K562 (cell line): ENCODE results near the gene NLGN2. TPM values are rescaled to one million over a fixed set of nuclear protein-coding genes. Genes with fewer than 3 reads are reported as not detected.

Source experiments
- ATAC-seq: fragments of 200-7000 bp; cut with Tn5 transposase; 3 replicates; pipeline ENCODE4 v1.9.1; 2020; ENCODE audit warnings: moderate library complexity
- BruUV-seq: library from RNA; stranded (reverse); fragments of 400-500 nt; replicated peaks from 2 replicates; lab custom pipeline; 2021; lab: Mats Ljungman, UMichigan
- CTCF ChIA-PET: fragments of 300-600 bp; formaldehyde crosslinking; extraction: SDS; loops from one replicate; lab custom pipeline; 2021; ENCODE audit warnings: low intra/inter-chr PET ratio; lab: Yijun Ruan, JAX
- POLR2A ChIA-PET: fragments of 300-600, 350-650 bp; sonication (Branson Sonifier 250); formaldehyde crosslinking; extraction: SDS; loops from one replicate; lab custom pipeline; 2021; ENCODE audit warnings: antibody characterized with exemption, inconsistent platforms; lab: Yijun Ruan, JAX
- DNase-seq, 4 experiments: peaks; one replicate each; pipeline versions ENCODE4 v3.0.0 to v3.0.0-alpha.2; 2011 to 2018; ENCODE audit warnings: low spot score in 3 of 4, mixed read lengths in 3 of 4; ENCODE audit errors: extremely low read depth in 1 of 4
- FAIRE-seq: peaks from 2 replicates; lab custom pipeline; 2011; peaks lifted over from hg19 to GRCh38; lab: Jason Lieb, UNC
- H2AFZ ChIP-seq: 2 replicates; pipeline ENCODE4 v1.6.0; 2011; ENCODE audit warnings: low read depth, low read length, control low read depth, inconsistent platforms
- H3K27ac ChIP-seq: fragments of 200-600 bp; 3 replicates; pipeline ENCODE4 v1.8.0; 2011; ENCODE audit warnings: low read depth, mild to moderate bottlenecking, control low read depth, inconsistent platforms, low read length, moderate library complexity, mixed read lengths; ENCODE audit errors: extremely low read depth
- H3K27me3 ChIP-seq, 2 experiments: fragments of 300-600 bp in 1 of 2; 2 replicates in 1 of 2; 3 replicates in 1 of 2; pipeline versions ENCODE4 v1.6.0 to v1.8.0; 2011; ENCODE audit warnings: inconsistent platforms in 2 of 2, low read length in 2 of 2, mild to moderate bottlenecking in 1 of 2, mixed read lengths in 1 of 2, moderate library complexity in 1 of 2; ENCODE audit not compliant: control insufficient read depth in 2 of 2, insufficient read depth in 2 of 2
- H3K36me3 ChIP-seq: fragments of 300-600 bp; 3 replicates; pipeline ENCODE4 v1.8.0; 2011; ENCODE audit warnings: mild to moderate bottlenecking, low read length, inconsistent platforms; ENCODE audit not compliant: control insufficient read depth, insufficient read depth
- H3K4me1 ChIP-seq, 2 experiments: fragments of 200-600 bp in 1 of 2; replicated peaks in 1 of 2; 2 replicates in 1 of 2; 3 replicates in 1 of 2; pipeline versions ENCODE4 v1.5.1 to v1.8.0; 2011; ENCODE audit warnings: inconsistent platforms in 2 of 2, low read length in 2 of 2, mild to moderate bottlenecking in 1 of 2, mixed read lengths in 1 of 2, moderate library complexity in 1 of 2; ENCODE audit not compliant: control insufficient read depth in 2 of 2, insufficient read depth in 2 of 2
- H3K4me2 ChIP-seq: 2 replicates; pipeline ENCODE4 v1.6.1; 2011; ENCODE audit warnings: low read length, control low read depth, inconsistent platforms, mixed read lengths; ENCODE audit not compliant: insufficient read depth
- H3K4me3 ChIP-seq: fragments of 200-600 bp; sonication (generic), shearing (Covaris generic); 2 replicates; pipeline ENCODE4 v1.5.1; 2016; ENCODE audit warnings: control low read depth, inconsistent platforms
- H3K79me2 ChIP-seq: fragments of 200-600 bp; 3 replicates; pipeline ENCODE4 v1.8.0; 2011; ENCODE audit warnings: low read length, inconsistent platforms; ENCODE audit not compliant: control insufficient read depth, insufficient read depth
- H3K9ac ChIP-seq, 2 experiments: 2 replicates each; pipeline versions ENCODE4 v1.6.0 to v1.6.1; 2011; ENCODE audit warnings: low read depth in 2 of 2, low read length in 2 of 2, control low read depth in 1 of 2, inconsistent platforms in 1 of 2, mild to moderate bottlenecking in 1 of 2, mixed read lengths in 1 of 2; ENCODE audit not compliant: insufficient read depth in 1 of 2
- H3K9me1 ChIP-seq: one replicate; pipeline ENCODE4 v1.6.0; 2011; ENCODE audit warnings: inconsistent platforms, mild to moderate bottlenecking, low read length, moderate library complexity; ENCODE audit not compliant: control insufficient read depth, insufficient read depth
- H3K9me3 ChIP-seq: replicated peaks from 2 replicates; pipeline ENCODE4 v1.5.1; 2011; ENCODE audit warnings: low read depth, low read length, inconsistent platforms; ENCODE audit not compliant: control insufficient read depth, insufficient read depth
- H4K20me1 ChIP-seq: replicated peaks from 2 replicates; pipeline ENCODE4 v1.6.1; 2011; ENCODE audit warnings: low read length, inconsistent platforms, mixed read lengths; ENCODE audit not compliant: control insufficient read depth, insufficient read depth
- RBM25 ChIP-seq: fragments of 200-400 bp; formaldehyde crosslinking; IDR thresholded peaks from 2 replicates; pipeline ENCODE4 v1.6.1; 2018; ENCODE audit warnings: low read length, low read depth, moderate library complexity; ENCODE audit not compliant: severe bottlenecking
- ZNF121 ChIP-seq: sonication (generic); formaldehyde crosslinking; conservative IDR thresholded peaks from 2 replicates; pipeline ENCODE4 v1.8.0; 2022; ENCODE audit warnings: missing genetic modification reagents
- WGBS: fragments of 100-300 bp; shearing (Covaris generic); methylation state at CpG from one replicate; pipeline ENCODE4 v1.1.6; 2016; ENCODE audit warnings: low coverage, mixed read lengths; ENCODE audit not compliant: insufficient coverage; ENCODE audit errors: missing lambda C conversion rate; 5-methylcytosine and 5-hydroxymethylcytosine counted together
- in situ Hi-C: fragments of 300-500 bp; cut with MboI; formaldehyde crosslinking; loops from 4 replicates; pipeline ENCODE4 v1.15.0; 2018; ENCODE audit warnings: inconsistent platforms, mixed read lengths
- intact Hi-C: fragments of 100-400 bp; cut with micrococcal nuclease; formaldehyde crosslinking; loops from 2 replicates; pipeline ENCODE4 v1.14.2; 2022
- polyA plus RNA-seq, 8 experiments: library from polyadenylated mRNA; depleted of rRNA in 4 of 8; stranded (reverse) in 5 of 8; unstranded in 3 of 8; fragments of >200 nt; fragmentation: Nextera tagmentation in 2 of 8; fragmentation: Illumina TruSeq in 1 of 8; extraction: Ambion mirVana in 2 of 8; extraction: Trizol in 1 of 8; gene quantifications; 2 replicates each; pipeline versions ENCODE4 v1.2.1 to v1.2.3, GENCODE V29; 2011 to 2014; ENCODE audit warnings: inconsistent platforms in 1 of 8, missing spikeins in 1 of 8
- total RNA-seq, 7 experiments: library from RNA; depleted of rRNA in 6 of 7; stranded (reverse); fragments of >200 nt in 6 of 7; fragmentation: Illumina TruSeq in 2 of 7; extraction: Trizol in 2 of 7; gene quantifications; 2 replicates each; pipeline versions ENCODE4 v1.2.1 to v1.2.3, GENCODE V29; 2011 to 2021; ENCODE audit warnings: low replicate concordance in 1 of 7
- TF ChIP-seq, protein P1 (sequence below): fragments of 250-450 bp; sonication (Bioruptor Pico); IDR thresholded peaks from 2 replicates; pipeline ENCODE4 v1.9.0; 2021; ENCODE audit warnings: mild to moderate bottlenecking, inconsistent platforms

NLGN2 gene
- total and polyA plus RNA-seq, 9 of the 15 experiments (the other 6 are each of a cell fraction or from before 2014, with no cell fraction given), result 0.11 to 7.8 (median 0.77) TPM

DNA sequence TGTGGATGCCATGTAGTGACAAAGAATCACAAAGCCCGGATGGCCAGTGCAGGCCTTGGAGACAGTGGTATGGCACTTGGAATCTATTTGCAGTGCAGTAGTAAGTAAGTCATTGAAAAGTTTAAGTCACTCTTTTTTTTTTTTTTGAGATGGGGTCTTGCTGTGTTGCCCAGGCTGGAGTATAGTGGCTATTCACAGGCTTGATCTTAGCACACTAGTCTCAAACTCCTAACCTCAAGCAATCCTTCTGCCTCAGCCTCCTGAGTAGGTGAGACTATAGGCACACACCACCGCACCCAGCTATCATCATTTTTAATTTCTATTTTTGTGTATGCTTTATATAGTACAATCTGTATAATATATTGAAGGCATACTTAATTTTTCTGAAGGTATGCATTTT lies 9.0 kb upstream of the NLGN2 start:
- POLR2A ChIA-PET, result interaction anchor here (0.8 to 1.2 kb wide), 2 partner anchors 12 to 78 kb away, joined by 3 read pairs; no protein-coding TSS in a partner anchor
- CTCF ChIA-PET, result no interaction called here

More for the DNA sequence above, 9.0 kb upstream of the NLGN2 start:
- no peaks in the 10 kb centered on the region for H4K20me1 ChIP-seq
- H3K4me3 ChIP-seq, result no peak overlapping the region
- no peak overlapping the region for H3K9ac ChIP-seq
- no peak overlapping the region for H3K4me2 ChIP-seq
- DNase-seq, result no peak
- in situ Hi-C loops (no loop called here), intact Hi-C loops (no loop called here)
- H3K27ac ChIP-seq, result no peak overlapping the region
- whole genome bisulfite sequencing, result 70% methylated on average over 2 of the region's 2 CpGs
- BruUV-seq, result no TSS peak
- no peaks in the 10 kb centered on the region for H3K9me1 ChIP-seq
- TF ChIP-seq RBM25 (peak; percentile 41), ZNF121 (CRISPR knock-in tag) (peak; percentile 85)
- TF ChIP-seq, protein P1, sequence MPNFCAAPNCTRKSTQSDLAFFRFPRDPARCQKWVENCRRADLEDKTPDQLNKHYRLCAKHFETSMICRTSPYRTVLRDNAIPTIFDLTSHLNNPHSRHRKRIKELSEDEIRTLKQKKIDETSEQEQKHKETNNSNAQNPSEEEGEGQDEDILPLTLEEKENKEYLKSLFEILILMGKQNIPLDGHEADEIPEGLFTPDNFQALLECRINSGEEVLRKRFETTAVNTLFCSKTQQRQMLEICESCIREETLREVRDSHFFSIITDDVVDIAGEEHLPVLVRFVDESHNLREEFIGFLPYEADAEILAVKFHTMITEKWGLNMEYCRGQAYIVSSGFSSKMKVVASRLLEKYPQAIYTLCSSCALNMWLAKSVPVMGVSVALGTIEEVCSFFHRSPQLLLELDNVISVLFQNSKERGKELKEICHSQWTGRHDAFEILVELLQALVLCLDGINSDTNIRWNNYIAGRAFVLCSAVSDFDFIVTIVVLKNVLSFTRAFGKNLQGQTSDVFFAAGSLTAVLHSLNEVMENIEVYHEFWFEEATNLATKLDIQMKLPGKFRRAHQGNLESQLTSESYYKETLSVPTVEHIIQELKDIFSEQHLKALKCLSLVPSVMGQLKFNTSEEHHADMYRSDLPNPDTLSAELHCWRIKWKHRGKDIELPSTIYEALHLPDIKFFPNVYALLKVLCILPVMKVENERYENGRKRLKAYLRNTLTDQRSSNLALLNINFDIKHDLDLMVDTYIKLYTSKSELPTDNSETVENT (CRISPR knock-in tag), result no peak
- no peak for FAIRE-seq
- H3K9me3 ChIP-seq, result no peaks in the 10 kb centered on the region
- peaks cover 9 to 29% of the 10 kb centered on the region in 2 experiments; a peak in 4 of 5 replicates for H3K4me1 ChIP-seq
- H3K36me3 ChIP-seq, result peaks cover 3% of the 10 kb centered on the region; the same call in 1 of the 3 replicates
- H3K79me2 ChIP-seq, result peaks cover 8% of the 10 kb centered on the region; the same call in 2 of the 3 replicates
- no peak overlapping the region for H2AFZ ChIP-seq
- H3K27me3 ChIP-seq, result no peaks in the 10 kb centered on the region
- ATAC-seq, result no peak
